Measurements from ENCODE around the gene LRRC45. TPM values are rescaled to one million over a fixed set of nuclear protein-coding genes. Genes with fewer than 3 reads are reported as not detected.

The LRRC45 gene
- total RNA-seq, 1 experiment from 2014 or later: 41.5 TPM

- Histone ChIP-seq H3F3A (ENCODE audit: insufficient read depth, low read depth) (no peaks in the 10 kb centered on the region), H3K27ac (no peak overlapping the region)
These were observed 30.0 kb downstream of the LRRC45 start for GRCh38 chr17:82053130-82053529.

GRCh38 chr17:82053556-82054263, 30.6 kb downstream of the LRRC45 start:
- no peaks in the 10 kb centered on the region for H3K4me1 ChIP-seq (replicated peaks; ENCODE audit: insufficient read depth)
- intact Hi-C loops (cut with micrococcal nuclease; ENCODE audit: unreplicated experiment): no loop called here
- CTCF ChIA-PET: no interaction called here

More at GRCh38 chr17:82053130-82053529, 30.0 kb downstream of the LRRC45 start:
- Histone ChIP-seq H3K79me2 (ENCODE audit: low read depth) (peaks cover 13% of the 10 kb centered on the region), H3K9me3 (ENCODE audit: insufficient read depth, low read depth) (no peaks in the 10 kb centered on the region), H3K36me3 (ENCODE audit: low read depth) (no peaks in the 10 kb centered on the region), H3K4me1 (replicated peaks; ENCODE audit: insufficient read depth) (no peaks in the 10 kb centered on the region), H3K4me2 (peak overlapping the region; percentile 88), H4K20me1 (ENCODE audit: insufficient read depth) (no peaks in the 10 kb centered on the region), H3K9me2 (ENCODE audit: insufficient read depth) (no peaks in the 10 kb centered on the region), H2AFZ (no peak overlapping the region), H3K4me3 (peak overlapping the region; percentile 76; the same call in 1 of the 2 replicates), H3K27me3 (ENCODE audit: insufficient read depth, low read depth) (no peaks in the 10 kb centered on the region)
- ChIA-PET CTCF (no interaction called here), POLR2A (ENCODE audit: unreplicated experiment) (no interaction called here)
- intact Hi-C loops (cut with micrococcal nuclease; ENCODE audit: unreplicated experiment): no loop called here
- no peak for TF ChIP-seq CTCF (conservative IDR thresholded peaks at IDR 0.05)
- TF ChIP-seq EZH2 (IDR thresholded peaks at IDR 0.05; ENCODE audit: low read depth): no peak
- DNase-seq: no peak
- BruUV-seq (replicated peaks): no TSS peak

GRCh38 chr17:82054351-82055022, 31.4 kb downstream of the LRRC45 start:
- intact Hi-C loops (cut with micrococcal nuclease; ENCODE audit: unreplicated experiment): no loop called here
- CTCF ChIA-PET: no interaction called here
- H3F3A ChIP-seq (ENCODE audit: insufficient read depth, low read depth): no peaks in the 10 kb centered on the region
- no peak overlapping the region for H3K4me2 ChIP-seq
- no peak for TF ChIP-seq CTCF (conservative IDR thresholded peaks at IDR 0.05)
- no peak for TF ChIP-seq EZH2 (IDR thresholded peaks at IDR 0.05; ENCODE audit: low read depth)
- no peak overlapping the region for H3K27ac ChIP-seq
- peaks cover 13% of the 10 kb centered on the region for H3K79me2 ChIP-seq (ENCODE audit: low read depth)
- no peak overlapping the region for H2AFZ ChIP-seq
- no peaks in the 10 kb centered on the region for H3K27me3 ChIP-seq (ENCODE audit: insufficient read depth, low read depth)
- H3K4me1 ChIP-seq (replicated peaks; ENCODE audit: insufficient read depth): no peaks in the 10 kb centered on the region
- BruUV-seq (replicated peaks): no TSS peak
- H4K20me1 ChIP-seq (ENCODE audit: insufficient read depth): no peaks in the 10 kb centered on the region
- H3K9me3 ChIP-seq (ENCODE audit: insufficient read depth, low read depth): no peaks in the 10 kb centered on the region
- no peaks in the 10 kb centered on the region for H3K9me2 ChIP-seq (ENCODE audit: insufficient read depth)
- H3K4me3 ChIP-seq: no peak overlapping the region
- no peaks in the 10 kb centered on the region for H3K36me3 ChIP-seq (ENCODE audit: low read depth)
- DNase-seq: no peak
- POLR2A ChIA-PET (ENCODE audit: unreplicated experiment): no interaction called here

More at GRCh38 chr17:82053556-82054263, 30.6 kb downstream of the LRRC45 start:
- Histone ChIP-seq H2AFZ (no peak overlapping the region), H3K27me3 (ENCODE audit: insufficient read depth, low read depth) (no peaks in the 10 kb centered on the region), H4K20me1 (ENCODE audit: insufficient read depth) (no peaks in the 10 kb centered on the region), H3K4me3 (no peak overlapping the region), H3K9me2 (ENCODE audit: insufficient read depth) (no peaks in the 10 kb centered on the region), H3K9me3 (ENCODE audit: insufficient read depth, low read depth) (no peaks in the 10 kb centered on the region), H3F3A (ENCODE audit: insufficient read depth, low read depth) (no peaks in the 10 kb centered on the region), H3K4me2 (peak overlapping the region; percentile 88; the same call in 1 of the 2 replicates), H3K79me2 (ENCODE audit: low read depth) (peaks cover 13% of the 10 kb centered on the region), H3K27ac (no peak overlapping the region), H3K36me3 (ENCODE audit: low read depth) (no peaks in the 10 kb centered on the region)
- POLR2A ChIA-PET (ENCODE audit: unreplicated experiment): no interaction called here
- no TSS peak for BruUV-seq (replicated peaks)
- no peak for DNase-seq
- no peak for TF ChIP-seq CTCF (conservative IDR thresholded peaks at IDR 0.05)
